GM23338 (cell line): ENCODE data around the gene ATP6V1F. TPM values are rescaled to one million over a fixed set of nuclear protein-coding genes. Genes with fewer than 3 reads are reported as not detected.

Source experiments
- ATAC-seq: fragments of 200-7000 bp; cut with Tn5 transposase; 3 replicates; pipeline ENCODE4 v1.9.1; 2020
- DNase-seq: peaks from one replicate; pipeline ENCODE4 v3.0.0-alpha.2; 2015; ENCODE audit warnings: low spot score
- H2AFZ ChIP-seq: fragments of 200-600 bp; sonication (generic); 2 replicates; pipeline ENCODE4 v1.8.0; 2016; ENCODE audit warnings: antibody characterized with exemption, mild to moderate bottlenecking, moderate library complexity
- H3F3A ChIP-seq: fragments of 200-600 bp; sonication (generic); replicated peaks from 2 replicates; pipeline ENCODE4 v1.8.0; 2017; ENCODE audit warnings: antibody characterized with exemption, mixed run types, low read depth
- H3K27ac ChIP-seq: fragments of 200-600 bp; sonication (generic); 2 replicates; pipeline ENCODE4 v1.6.1; 2016; ENCODE audit warnings: low read depth
- H3K27me3 ChIP-seq: fragments of 200-600 bp; sonication (generic); 2 replicates; pipeline ENCODE4 v1.8.0; 2016; ENCODE audit warnings: mild to moderate bottlenecking, mixed run types, moderate library complexity; ENCODE audit not compliant: insufficient read depth
- H3K36me3 ChIP-seq: fragments of 200-600 bp; sonication (generic); 2 replicates; pipeline ENCODE4 v1.8.0; 2016; ENCODE audit warnings: mild to moderate bottlenecking; ENCODE audit not compliant: insufficient read depth
- H3K4me1 ChIP-seq: fragments of 200-600 bp; sonication (generic); 2 replicates; pipeline ENCODE4 v1.8.0; 2016; ENCODE audit warnings: mild to moderate bottlenecking, moderate library complexity; ENCODE audit not compliant: insufficient read depth
- H3K4me2 ChIP-seq: fragments of 200-600 bp; sonication (generic); 2 replicates; pipeline ENCODE4 v1.7.1; 2017; ENCODE audit warnings: mixed run types
- H3K4me3 ChIP-seq: fragments of 200-600 bp; sonication (generic); 2 replicates; pipeline ENCODE4 v1.6.1; 2016; ENCODE audit warnings: mixed run types
- H3K79me2 ChIP-seq: fragments of 200-600 bp; sonication (generic); replicated peaks from 2 replicates; pipeline ENCODE4 v1.8.0; 2017; ENCODE audit warnings: mild to moderate bottlenecking; ENCODE audit not compliant: insufficient read depth
- H3K9me2 ChIP-seq: fragments of 200-600 bp; sonication (generic); 2 replicates; pipeline ENCODE4 v1.8.0; 2017; ENCODE audit not compliant: insufficient read depth
- H4K20me1 ChIP-seq: fragments of 200-600 bp; sonication (generic); replicated peaks from 2 replicates; pipeline ENCODE4 v1.8.0; 2017; ENCODE audit warnings: mild to moderate bottlenecking; ENCODE audit not compliant: insufficient read depth
- H3K27ac Mint-ChIP-seq: 2 replicates; pipeline ENCODE4 v1.8.0; 2020; ENCODE audit warnings: inconsistent platforms, mild to moderate bottlenecking, moderate library complexity, mixed read lengths
- H3K27me3 Mint-ChIP-seq: 3 replicates; pipeline ENCODE4 v1.8.0; 2022; ENCODE audit warnings: low read depth, mild to moderate bottlenecking, moderate library complexity, mixed read lengths, inconsistent platforms; ENCODE audit not compliant: insufficient read depth, poor library complexity
- H3K36me3 Mint-ChIP-seq: 3 replicates; pipeline ENCODE4 v1.8.0; 2021; ENCODE audit warnings: low read depth, mild to moderate bottlenecking, inconsistent platforms, moderate library complexity, mixed read lengths
- H3K4me1 Mint-ChIP-seq: 3 replicates; pipeline ENCODE4 v1.8.0; 2020; ENCODE audit warnings: mild to moderate bottlenecking, inconsistent platforms, mixed read lengths
- H3K4me3 Mint-ChIP-seq: 3 replicates; pipeline ENCODE4 v1.8.0; 2021; ENCODE audit warnings: moderate library complexity, mild to moderate bottlenecking, inconsistent platforms, mixed read lengths
- H3K9me3 Mint-ChIP-seq: 3 replicates; pipeline ENCODE4 v1.8.0; 2020; ENCODE audit warnings: moderate library complexity, mild to moderate bottlenecking, inconsistent platforms, mixed read lengths
- CREB1 ChIP-seq: fragments of 250-450 bp; sonication (Bioruptor Pico); IDR thresholded peaks from 2 replicates; pipeline ENCODE4 v1.5.0; 2020; ENCODE audit warnings: low read depth, mild to moderate bottlenecking, moderate library complexity
- EZH2 ChIP-seq: fragments of 200-600 bp; sonication (generic); IDR thresholded peaks from one replicate; pipeline ENCODE4 v1.8.0; 2017; ENCODE audit warnings: antibody characterized with exemption, mild to moderate bottlenecking, low read depth; ENCODE audit not compliant: unreplicated experiment
- EZH2phosphoT487 ChIP-seq: fragments of 200-600 bp; sonication (generic); IDR thresholded peaks from one replicate; pipeline ENCODE4 v1.8.1; 2018; ENCODE audit warnings: antibody characterized with exemption; ENCODE audit not compliant: unreplicated experiment
- JUNB ChIP-seq: IDR thresholded peaks from one replicate; pipeline ENCODE4 v1.6.1; 2016; ENCODE audit warnings: antibody characterized with exemption; ENCODE audit not compliant: unreplicated experiment
- POLR2AphosphoS5 ChIP-seq: IDR thresholded peaks from 2 replicates; pipeline ENCODE4 v1.6.1; 2016; ENCODE audit warnings: antibody characterized with exemption, low read depth
- ZNF114 ChIP-seq: fragments of 250-450 bp; sonication (Bioruptor Pico); IDR thresholded peaks from 2 replicates; pipeline ENCODE4 v1.5.0; 2020; ENCODE audit warnings: mild to moderate bottlenecking, moderate library complexity
- ZNF331 ChIP-seq: fragments of 250-450 bp; sonication (Bioruptor Pico); IDR thresholded peaks from 2 replicates; pipeline ENCODE4 v1.5.0; 2020; ENCODE audit warnings: low read depth, mild to moderate bottlenecking, moderate library complexity
- polyA plus RNA-seq: library from polyadenylated mRNA; unstranded; fragments of >200 nt; fragmentation: Nextera tagmentation; extraction: Ambion mirVana; gene quantifications from 2 replicates; pipeline ENCODE4 v1.2.1, GENCODE V29; 2016
- total RNA-seq: library from RNA; depleted of rRNA; stranded (reverse); fragments of >200 nt; shearing (Covaris generic); gene quantifications from 2 replicates; pipeline ENCODE4 v1.2.3, GENCODE V29; 2014
- TF ChIP-seq, protein P1 (sequence below): IDR thresholded peaks from one replicate; pipeline ENCODE4 v1.6.1; 2018; ENCODE audit warnings: antibody characterized with exemption; ENCODE audit not compliant: unreplicated experiment
- TF ChIP-seq, protein P2 (sequence below), 2 experiments: fragments of 200-600 bp in 1 of 2; sonication (generic) in 1 of 2; conservative IDR thresholded peaks; 2 replicates each; pipeline versions ENCODE4 v1.5.1 to v1.6.1; 2016 to 2017; ENCODE audit warnings: antibody characterized with exemption in 2 of 2, low read depth in 2 of 2, mild to moderate bottlenecking in 2 of 2, moderate library complexity in 1 of 2
- TF ChIP-seq, protein P3 (sequence below): fragments of 250-450 bp; sonication (Bioruptor Pico); IDR thresholded peaks from 2 replicates; pipeline ENCODE4 v1.5.0; 2020; ENCODE audit warnings: mild to moderate bottlenecking, moderate library complexity
- TF ChIP-seq, protein P4 (sequence below): IDR thresholded peaks from 2 replicates; pipeline ENCODE4 v1.6.1; 2016; ENCODE audit warnings: antibody characterized with exemption

Gene ATP6V1F
- total and polyA plus RNA-seq, 2 experiments from 2014 or later, result 66.5 to 271 TPM

DNA sequence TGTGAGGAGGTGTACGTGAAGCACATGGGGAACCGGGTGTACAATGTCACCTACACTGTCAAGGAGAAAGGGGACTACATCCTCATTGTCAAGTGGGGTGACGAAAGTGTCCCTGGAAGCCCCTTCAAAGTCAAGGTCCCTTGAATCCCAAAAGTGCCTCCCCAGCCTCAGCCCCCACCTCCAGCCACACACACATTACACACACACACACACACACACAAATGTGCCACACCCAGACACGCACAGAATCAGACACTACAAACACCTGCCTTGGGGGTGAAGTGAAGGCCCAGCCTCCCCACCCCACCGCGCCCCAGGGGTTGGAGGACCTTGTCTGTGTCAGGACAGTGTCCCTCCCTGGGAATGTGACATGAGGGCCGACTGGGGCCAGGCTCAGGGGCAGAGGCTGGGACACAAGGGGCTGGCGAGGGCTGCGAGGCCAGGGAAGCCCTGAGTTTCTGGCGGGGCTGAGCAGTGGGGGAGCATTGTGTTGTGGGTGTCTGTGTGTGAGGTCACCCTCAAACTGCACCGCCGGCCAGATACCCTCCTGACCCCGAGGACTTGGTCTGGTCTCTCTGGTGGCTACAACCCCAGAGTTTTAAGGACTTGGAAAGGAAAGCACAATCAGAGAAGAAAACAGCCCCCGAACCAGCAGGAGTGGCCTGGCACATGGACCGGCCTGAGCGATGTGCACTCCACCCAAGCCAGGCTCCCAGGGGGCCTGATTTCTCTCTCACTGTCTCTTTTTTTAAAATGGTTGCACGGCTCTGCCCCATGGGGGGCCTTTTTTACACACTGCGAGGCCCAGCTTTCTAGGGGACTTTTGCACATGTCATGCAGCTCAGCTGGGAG, 4.0 kb upstream of the ATP6V1F start:
- peaks cover 4% of the 10 kb centered on the region; the same call in 1 of the 2 replicates for H3F3A ChIP-seq
- Mint-ChIP-seq H3K4me3 (no peak overlapping the region), H3K36me3 (no peaks in the 10 kb centered on the region; the same call in 2 of the 3 replicates), H3K27me3 (peaks cover 25% of the 10 kb centered on the region), H3K4me1 (peaks cover 27% of the 10 kb centered on the region), H3K27ac (no peak overlapping the region), H3K9me3 (no peaks in the 10 kb centered on the region)
- H3K79me2 ChIP-seq, result peaks cover 6% of the 10 kb centered on the region
- no peaks in the 10 kb centered on the region for H3K36me3 ChIP-seq
- H3K4me3 ChIP-seq, result no peak overlapping the region
- H3K27me3 ChIP-seq, result no peaks in the 10 kb centered on the region
- no peak for DNase-seq
- H4K20me1 ChIP-seq, result peaks cover under 1% of the 10 kb centered on the region; the same call in 1 of the 2 replicates
- H2AFZ ChIP-seq, result no peak overlapping the region
- no peak overlapping the region for H3K27ac ChIP-seq
- ATAC-seq, result no peak
- TF ChIP-seq, protein P1, sequence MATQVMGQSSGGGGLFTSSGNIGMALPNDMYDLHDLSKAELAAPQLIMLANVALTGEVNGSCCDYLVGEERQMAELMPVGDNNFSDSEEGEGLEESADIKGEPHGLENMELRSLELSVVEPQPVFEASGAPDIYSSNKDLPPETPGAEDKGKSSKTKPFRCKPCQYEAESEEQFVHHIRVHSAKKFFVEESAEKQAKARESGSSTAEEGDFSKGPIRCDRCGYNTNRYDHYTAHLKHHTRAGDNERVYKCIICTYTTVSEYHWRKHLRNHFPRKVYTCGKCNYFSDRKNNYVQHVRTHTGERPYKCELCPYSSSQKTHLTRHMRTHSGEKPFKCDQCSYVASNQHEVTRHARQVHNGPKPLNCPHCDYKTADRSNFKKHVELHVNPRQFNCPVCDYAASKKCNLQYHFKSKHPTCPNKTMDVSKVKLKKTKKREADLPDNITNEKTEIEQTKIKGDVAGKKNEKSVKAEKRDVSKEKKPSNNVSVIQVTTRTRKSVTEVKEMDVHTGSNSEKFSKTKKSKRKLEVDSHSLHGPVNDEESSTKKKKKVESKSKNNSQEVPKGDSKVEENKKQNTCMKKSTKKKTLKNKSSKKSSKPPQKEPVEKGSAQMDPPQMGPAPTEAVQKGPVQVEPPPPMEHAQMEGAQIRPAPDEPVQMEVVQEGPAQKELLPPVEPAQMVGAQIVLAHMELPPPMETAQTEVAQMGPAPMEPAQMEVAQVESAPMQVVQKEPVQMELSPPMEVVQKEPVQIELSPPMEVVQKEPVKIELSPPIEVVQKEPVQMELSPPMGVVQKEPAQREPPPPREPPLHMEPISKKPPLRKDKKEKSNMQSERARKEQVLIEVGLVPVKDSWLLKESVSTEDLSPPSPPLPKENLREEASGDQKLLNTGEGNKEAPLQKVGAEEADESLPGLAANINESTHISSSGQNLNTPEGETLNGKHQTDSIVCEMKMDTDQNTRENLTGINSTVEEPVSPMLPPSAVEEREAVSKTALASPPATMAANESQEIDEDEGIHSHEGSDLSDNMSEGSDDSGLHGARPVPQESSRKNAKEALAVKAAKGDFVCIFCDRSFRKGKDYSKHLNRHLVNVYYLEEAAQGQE, result no peak
- TF ChIP-seq POLR2AphosphoS5, result no peak
- no peak for TF ChIP-seq ZNF331 (CRISPR knock-in tag)
- TF ChIP-seq, protein P2, sequence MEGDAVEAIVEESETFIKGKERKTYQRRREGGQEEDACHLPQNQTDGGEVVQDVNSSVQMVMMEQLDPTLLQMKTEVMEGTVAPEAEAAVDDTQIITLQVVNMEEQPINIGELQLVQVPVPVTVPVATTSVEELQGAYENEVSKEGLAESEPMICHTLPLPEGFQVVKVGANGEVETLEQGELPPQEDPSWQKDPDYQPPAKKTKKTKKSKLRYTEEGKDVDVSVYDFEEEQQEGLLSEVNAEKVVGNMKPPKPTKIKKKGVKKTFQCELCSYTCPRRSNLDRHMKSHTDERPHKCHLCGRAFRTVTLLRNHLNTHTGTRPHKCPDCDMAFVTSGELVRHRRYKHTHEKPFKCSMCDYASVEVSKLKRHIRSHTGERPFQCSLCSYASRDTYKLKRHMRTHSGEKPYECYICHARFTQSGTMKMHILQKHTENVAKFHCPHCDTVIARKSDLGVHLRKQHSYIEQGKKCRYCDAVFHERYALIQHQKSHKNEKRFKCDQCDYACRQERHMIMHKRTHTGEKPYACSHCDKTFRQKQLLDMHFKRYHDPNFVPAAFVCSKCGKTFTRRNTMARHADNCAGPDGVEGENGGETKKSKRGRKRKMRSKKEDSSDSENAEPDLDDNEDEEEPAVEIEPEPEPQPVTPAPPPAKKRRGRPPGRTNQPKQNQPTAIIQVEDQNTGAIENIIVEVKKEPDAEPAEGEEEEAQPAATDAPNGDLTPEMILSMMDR (conservative IDR thresholded peaks at IDR 0.05; ENCODE audit: low read depth in 2 of 2), result no peak
- TF ChIP-seq ZNF114 (CRISPR knock-in tag), result no peak
- TF ChIP-seq, protein P3, sequence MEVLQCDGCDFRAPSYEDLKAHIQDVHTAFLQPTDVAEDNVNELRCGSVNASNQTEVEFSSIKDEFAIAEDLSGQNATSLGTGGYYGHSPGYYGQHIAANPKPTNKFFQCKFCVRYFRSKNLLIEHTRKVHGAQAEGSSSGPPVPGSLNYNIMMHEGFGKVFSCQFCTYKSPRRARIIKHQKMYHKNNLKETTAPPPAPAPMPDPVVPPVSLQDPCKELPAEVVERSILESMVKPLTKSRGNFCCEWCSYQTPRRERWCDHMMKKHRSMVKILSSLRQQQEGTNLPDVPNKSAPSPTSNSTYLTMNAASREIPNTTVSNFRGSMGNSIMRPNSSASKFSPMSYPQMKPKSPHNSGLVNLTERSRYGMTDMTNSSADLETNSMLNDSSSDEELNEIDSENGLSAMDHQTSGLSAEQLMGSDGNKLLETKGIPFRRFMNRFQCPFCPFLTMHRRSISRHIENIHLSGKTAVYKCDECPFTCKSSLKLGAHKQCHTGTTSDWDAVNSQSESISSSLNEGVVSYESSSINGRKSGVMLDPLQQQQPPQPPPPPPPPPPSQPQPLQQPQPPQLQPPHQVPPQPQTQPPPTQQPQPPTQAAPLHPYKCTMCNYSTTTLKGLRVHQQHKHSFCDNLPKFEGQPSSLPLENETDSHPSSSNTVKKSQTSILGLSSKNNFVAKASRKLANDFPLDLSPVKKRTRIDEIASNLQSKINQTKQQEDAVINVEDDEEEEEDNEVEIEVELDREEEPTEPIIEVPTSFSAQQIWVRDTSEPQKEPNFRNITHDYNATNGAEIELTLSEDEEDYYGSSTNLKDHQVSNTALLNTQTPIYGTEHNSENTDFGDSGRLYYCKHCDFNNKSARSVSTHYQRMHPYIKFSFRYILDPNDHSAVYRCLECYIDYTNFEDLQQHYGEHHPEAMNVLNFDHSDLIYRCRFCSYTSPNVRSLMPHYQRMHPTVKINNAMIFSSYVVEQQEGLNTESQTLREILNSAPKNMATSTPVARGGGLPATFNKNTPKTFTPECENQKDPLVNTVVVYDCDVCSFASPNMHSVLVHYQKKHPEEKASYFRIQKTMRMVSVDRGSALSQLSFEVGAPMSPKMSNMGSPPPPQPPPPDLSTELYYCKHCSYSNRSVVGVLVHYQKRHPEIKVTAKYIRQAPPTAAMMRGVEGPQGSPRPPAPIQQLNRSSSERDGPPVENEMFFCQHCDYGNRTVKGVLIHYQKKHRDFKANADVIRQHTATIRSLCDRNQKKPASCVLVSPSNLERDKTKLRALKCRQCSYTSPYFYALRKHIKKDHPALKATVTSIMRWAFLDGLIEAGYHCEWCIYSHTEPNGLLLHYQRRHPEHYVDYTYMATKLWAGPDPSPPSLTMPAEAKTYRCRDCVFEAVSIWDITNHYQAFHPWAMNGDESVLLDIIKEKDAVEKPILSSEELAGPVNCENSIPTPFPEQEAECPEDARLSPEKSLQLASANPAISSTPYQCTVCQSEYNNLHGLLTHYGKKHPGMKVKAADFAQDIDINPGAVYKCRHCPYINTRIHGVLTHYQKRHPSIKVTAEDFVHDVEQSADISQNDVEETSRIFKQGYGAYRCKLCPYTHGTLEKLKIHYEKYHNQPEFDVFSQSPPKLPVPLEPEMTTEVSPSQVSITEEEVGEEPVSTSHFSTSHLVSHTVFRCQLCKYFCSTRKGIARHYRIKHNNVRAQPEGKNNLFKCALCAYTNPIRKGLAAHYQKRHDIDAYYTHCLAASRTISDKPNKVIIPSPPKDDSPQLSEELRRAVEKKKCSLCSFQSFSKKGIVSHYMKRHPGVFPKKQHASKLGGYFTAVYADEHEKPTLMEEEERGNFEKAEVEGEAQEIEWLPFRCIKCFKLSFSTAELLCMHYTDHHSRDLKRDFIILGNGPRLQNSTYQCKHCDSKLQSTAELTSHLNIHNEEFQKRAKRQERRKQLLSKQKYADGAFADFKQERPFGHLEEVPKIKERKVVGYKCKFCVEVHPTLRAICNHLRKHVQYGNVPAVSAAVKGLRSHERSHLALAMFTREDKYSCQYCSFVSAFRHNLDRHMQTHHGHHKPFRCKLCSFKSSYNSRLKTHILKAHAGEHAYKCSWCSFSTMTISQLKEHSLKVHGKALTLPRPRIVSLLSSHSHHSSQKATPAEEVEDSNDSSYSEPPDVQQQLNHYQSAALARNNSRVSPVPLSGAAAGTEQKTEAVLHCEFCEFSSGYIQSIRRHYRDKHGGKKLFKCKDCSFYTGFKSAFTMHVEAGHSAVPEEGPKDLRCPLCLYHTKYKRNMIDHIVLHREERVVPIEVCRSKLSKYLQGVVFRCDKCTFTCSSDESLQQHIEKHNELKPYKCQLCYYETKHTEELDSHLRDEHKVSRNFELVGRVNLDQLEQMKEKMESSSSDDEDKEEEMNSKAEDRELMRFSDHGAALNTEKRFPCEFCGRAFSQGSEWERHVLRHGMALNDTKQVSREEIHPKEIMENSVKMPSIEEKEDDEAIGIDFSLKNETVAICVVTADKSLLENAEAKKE (CRISPR knock-in tag), result no peak
- TF ChIP-seq, protein P4, sequence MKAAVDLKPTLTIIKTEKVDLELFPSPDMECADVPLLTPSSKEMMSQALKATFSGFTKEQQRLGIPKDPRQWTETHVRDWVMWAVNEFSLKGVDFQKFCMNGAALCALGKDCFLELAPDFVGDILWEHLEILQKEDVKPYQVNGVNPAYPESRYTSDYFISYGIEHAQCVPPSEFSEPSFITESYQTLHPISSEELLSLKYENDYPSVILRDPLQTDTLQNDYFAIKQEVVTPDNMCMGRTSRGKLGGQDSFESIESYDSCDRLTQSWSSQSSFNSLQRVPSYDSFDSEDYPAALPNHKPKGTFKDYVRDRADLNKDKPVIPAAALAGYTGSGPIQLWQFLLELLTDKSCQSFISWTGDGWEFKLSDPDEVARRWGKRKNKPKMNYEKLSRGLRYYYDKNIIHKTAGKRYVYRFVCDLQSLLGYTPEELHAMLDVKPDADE, result no peak
- no peak for TF ChIP-seq EZH2
- no peak for TF ChIP-seq JUNB
- no peak for TF ChIP-seq EZH2phosphoT487
- TF ChIP-seq CREB1 (CRISPR knock-in tag), result no peak
- H3K4me2 ChIP-seq, result no peak overlapping the region
- H3K4me1 ChIP-seq, result peaks cover 1% of the 10 kb centered on the region
- no peaks in the 10 kb centered on the region for H3K9me2 ChIP-seq
